ENCODE results near the gene COL23A1.

GRCh38 chr5:178279026-178279722, 311.0 kb downstream of the COL23A1 start:
- TF ChIP-seq GATA2 (IDR thresholded peaks at IDR 0.05; ENCODE audit: low read depth, low read length) (no peak), GATA3 (IDR thresholded peaks at IDR 0.05; ENCODE audit: low read depth, low read length) (no peak)

Data from SH-SY5Y (cell line).